Myocyte (in vitro differentiated cells): ENCODE measurements around the gene NOM1. TPM values are rescaled to one million over a fixed set of nuclear protein-coding genes. Genes with fewer than 3 reads are reported as not detected.
A peak's percentile ranks its signal among the peaks of the same experiment; 100 is the strongest.
"Not testable (repeated sequence)": the region's sequence is repeated elsewhere in the genome, so short reads cannot be mapped to it uniquely, and the experiment has no call there.

Experiments
- DNase-seq: peaks from one replicate; pipeline ENCODE4 v3.0.0-alpha.2; 2012; ENCODE audit warnings: low read depth
- total RNA-seq: library from RNA; depleted of rRNA; stranded (reverse); fragments of >200 nt; gene quantifications from 2 replicates; pipeline ENCODE4 v1.2.3, GENCODE V29; 2014

NOM1 gene
- total RNA-seq, 1 donor from 2014 or later = 16.0 TPM

GRCh38 chr7:156940421-156941122, 8.9 kb upstream of the NOM1 start:
- no peak for DNase-seq

- DNase-seq = no peak
Observed at GRCh38 chr7:156941393-156942182, 7.9 kb upstream of the NOM1 start.

- no peak for DNase-seq
Observed at GRCh38 chr7:156942708-156943090, 6.8 kb upstream of the NOM1 start.

GRCh38 chr7:156943091-156944041, 6.1 kb upstream of the NOM1 start:
- no peak for DNase-seq

GRCh38 chr7:156944876-156945275, 4.6 kb upstream of the NOM1 start:
- DNase-seq = no peak

- DNase-seq = no peak
Observed at GRCh38 chr7:156947120-156947843, 2.2 kb upstream of the NOM1 start.

- DNase-seq = no peak
Observed at GRCh38 chr7:156948361-156948760, 1.2 kb upstream of the NOM1 start.

- peak; percentile 30 for DNase-seq
Observed at GRCh38 chr7:156950381-156950858, 908 bp downstream of the NOM1 start.

GRCh38 chr7:156953215-156953614, 3.7 kb downstream of the NOM1 start:
- DNase-seq = not testable (repeated sequence)

GRCh38 chr7:156954941-156955340, 5.4 kb downstream of the NOM1 start:
- peak; percentile 77 for DNase-seq

GRCh38 chr7:156956727-156957126, 7.2 kb downstream of the NOM1 start:
- DNase-seq = no peak

- DNase-seq = no peak
Observed at GRCh38 chr7:156962145-156962544, 12.6 kb downstream of the NOM1 start.

GRCh38 chr7:156962897-156963296, 13.4 kb downstream of the NOM1 start:
- no peak for DNase-seq

- DNase-seq = no peak
Observed at GRCh38 chr7:156963472-156963871, 14.0 kb downstream of the NOM1 start.

GRCh38 chr7:156964971-156965370, 15.5 kb downstream of the NOM1 start:
- DNase-seq = no peak

- DNase-seq = no peak
Observed at GRCh38 chr7:156966387-156966786, 16.9 kb downstream of the NOM1 start.

GRCh38 chr7:156968183-156968582, 18.7 kb downstream of the NOM1 start:
- no peak for DNase-seq

GRCh38 chr7:156969972-156970420, 20.5 kb downstream of the NOM1 start:
- peak; percentile 84 for DNase-seq

- DNase-seq = no peak
Observed at GRCh38 chr7:156975620-156976019, 26.1 kb downstream of the NOM1 start.

GRCh38 chr7:156979007-156979606, 29.6 kb downstream of the NOM1 start:
- no peak for DNase-seq
